OCI-LY1 (cell line): Measurements from ENCODE around the gene ZFP92.
"Not testable (repeated sequence)": the region's sequence is repeated elsewhere in the genome, so short reads cannot be mapped to it uniquely, and the experiment has no call there.

ENCODE experiments used
- H2AFZ ChIP-seq: fragments of 200-600 bp; sonication (generic), shearing (Covaris generic); 2 replicates; pipeline ENCODE4 v1.6.0; 2014; ENCODE audit warnings: antibody characterized with exemption, mild to moderate bottlenecking, low read length
- H3F3A ChIP-seq: fragments of 200-600 bp; sonication (generic), shearing (Covaris generic); 2 replicates; pipeline ENCODE4 v1.6.0; 2014; ENCODE audit warnings: mild to moderate bottlenecking, antibody characterized with exemption, low read length, moderate library complexity; ENCODE audit not compliant: insufficient read depth
- H3K27ac ChIP-seq: fragments of 200-600 bp; sonication (generic); 2 replicates; pipeline ENCODE4 v1.5.1; 2014; ENCODE audit warnings: low read length, mixed run types, mild to moderate bottlenecking, low read depth; ENCODE audit not compliant: poor library complexity, severe bottlenecking
- H3K27me3 ChIP-seq: fragments of 200-600 bp; sonication (generic); 2 replicates; pipeline ENCODE4 v1.6.0; 2014; ENCODE audit warnings: antibody characterized with exemption, mild to moderate bottlenecking, low read length, moderate library complexity; ENCODE audit not compliant: insufficient read depth
- H3K36me3 ChIP-seq: fragments of 200-600 bp; sonication (generic); 2 replicates; pipeline ENCODE4 v1.6.1; 2014; ENCODE audit warnings: mild to moderate bottlenecking, antibody characterized with exemption, low read length, moderate library complexity, mixed read lengths; ENCODE audit not compliant: insufficient read depth
- H3K4me1 ChIP-seq: fragments of 200-600 bp; sonication (generic); 2 replicates; pipeline ENCODE4 v1.5.1; 2014; ENCODE audit warnings: mild to moderate bottlenecking, low read length, moderate library complexity; ENCODE audit not compliant: insufficient read depth, severe bottlenecking
- H3K4me2 ChIP-seq: fragments of 200-600 bp; sonication (generic), shearing (Covaris generic); 2 replicates; pipeline ENCODE4 v1.6.1; 2014; ENCODE audit warnings: low read length
- H3K4me3 ChIP-seq: fragments of 200-600 bp; sonication (generic); 2 replicates; pipeline ENCODE4 v1.5.1; 2014; ENCODE audit warnings: low read length, low read depth, mild to moderate bottlenecking, mixed read lengths; ENCODE audit not compliant: poor library complexity, severe bottlenecking
- H3K79me2 ChIP-seq: fragments of 200-600 bp; shearing (Covaris generic); 2 replicates; pipeline ENCODE4 v1.6.1; 2016; ENCODE audit warnings: mixed run types, low read length, mixed read lengths; ENCODE audit not compliant: insufficient read depth
- H3K9ac ChIP-seq: fragments of 200-600 bp; sonication (generic), shearing (Covaris generic); 2 replicates; pipeline ENCODE4 v1.6.1; 2014; ENCODE audit warnings: mild to moderate bottlenecking, low read length, mixed read lengths
- H3K9me2 ChIP-seq: fragments of 200-600 bp; sonication (generic), shearing (Covaris generic); 2 replicates; pipeline ENCODE4 v1.6.1; 2014; ENCODE audit warnings: low read depth, mild to moderate bottlenecking, low read length, mixed read lengths
- H3K9me3 ChIP-seq: fragments of 200-600 bp; shearing (Covaris generic); 2 replicates; pipeline ENCODE4 v1.6.1; 2014; ENCODE audit warnings: low read length, mixed read lengths
- H4K20me1 ChIP-seq: fragments of 200-600 bp; sonication (generic), shearing (Covaris generic); 2 replicates; pipeline ENCODE4 v1.6.0; 2016; ENCODE audit warnings: mild to moderate bottlenecking, low read length; ENCODE audit not compliant: insufficient read depth
- EZH2 ChIP-seq: fragments of 200-600 bp; sonication (generic), shearing (Covaris generic); IDR thresholded peaks from 2 replicates; pipeline ENCODE4 v1.8.0; 2017; ENCODE audit warnings: borderline replicate concordance, mixed run types, mild to moderate bottlenecking, antibody characterized with exemption, low read length, moderate library complexity, mixed read lengths
- TF ChIP-seq, protein P1 (sequence below): fragments of 200-600 bp; sonication (generic), shearing (Covaris generic); IDR thresholded peaks from 2 replicates; pipeline ENCODE4 v1.5.1; 2017; ENCODE audit warnings: mild to moderate bottlenecking, antibody characterized with exemption, low read length, moderate library complexity, mixed read lengths

Gene ZFP92

GRCh38 chrX:153381684-153382532 lies 29.4 kb upstream of the ZFP92 start:
- H3F3A ChIP-seq: no peaks in the 10 kb centered on the region
- H3K4me2 ChIP-seq: no peak overlapping the region
- no peak for TF ChIP-seq EZH2
- TF ChIP-seq, protein P1, sequence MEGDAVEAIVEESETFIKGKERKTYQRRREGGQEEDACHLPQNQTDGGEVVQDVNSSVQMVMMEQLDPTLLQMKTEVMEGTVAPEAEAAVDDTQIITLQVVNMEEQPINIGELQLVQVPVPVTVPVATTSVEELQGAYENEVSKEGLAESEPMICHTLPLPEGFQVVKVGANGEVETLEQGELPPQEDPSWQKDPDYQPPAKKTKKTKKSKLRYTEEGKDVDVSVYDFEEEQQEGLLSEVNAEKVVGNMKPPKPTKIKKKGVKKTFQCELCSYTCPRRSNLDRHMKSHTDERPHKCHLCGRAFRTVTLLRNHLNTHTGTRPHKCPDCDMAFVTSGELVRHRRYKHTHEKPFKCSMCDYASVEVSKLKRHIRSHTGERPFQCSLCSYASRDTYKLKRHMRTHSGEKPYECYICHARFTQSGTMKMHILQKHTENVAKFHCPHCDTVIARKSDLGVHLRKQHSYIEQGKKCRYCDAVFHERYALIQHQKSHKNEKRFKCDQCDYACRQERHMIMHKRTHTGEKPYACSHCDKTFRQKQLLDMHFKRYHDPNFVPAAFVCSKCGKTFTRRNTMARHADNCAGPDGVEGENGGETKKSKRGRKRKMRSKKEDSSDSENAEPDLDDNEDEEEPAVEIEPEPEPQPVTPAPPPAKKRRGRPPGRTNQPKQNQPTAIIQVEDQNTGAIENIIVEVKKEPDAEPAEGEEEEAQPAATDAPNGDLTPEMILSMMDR: peak; percentile 9; the same call in 1 of the 2 replicates
- no peaks in the 10 kb centered on the region for H4K20me1 ChIP-seq
- H3K4me3 ChIP-seq: no peak overlapping the region
- H3K79me2 ChIP-seq: no peaks in the 10 kb centered on the region
- H3K9me3 ChIP-seq: no peaks in the 10 kb centered on the region
- H3K27ac ChIP-seq: no peak overlapping the region
- no peaks in the 10 kb centered on the region for H3K36me3 ChIP-seq
- H3K4me1 ChIP-seq: no peaks in the 10 kb centered on the region
- H3K9me2 ChIP-seq: no peaks in the 10 kb centered on the region
- H2AFZ ChIP-seq: no peak overlapping the region
- no peaks in the 10 kb centered on the region for H3K27me3 ChIP-seq
- H3K9ac ChIP-seq: no peak overlapping the region

- Histone ChIP-seq H3K27me3 (no peaks in the 10 kb centered on the region), H3K9me2 (no peaks in the 10 kb centered on the region), H3K27ac (no peak overlapping the region), H3K4me2 (no peak overlapping the region), H3K9me3 (no peaks in the 10 kb centered on the region), H3K79me2 (no peaks in the 10 kb centered on the region), H3K36me3 (no peaks in the 10 kb centered on the region), H3K9ac (no peak overlapping the region), H2AFZ (no peak overlapping the region), H4K20me1 (no peaks in the 10 kb centered on the region), H3F3A (no peaks in the 10 kb centered on the region), H3K4me3 (no peak overlapping the region), H3K4me1 (no peaks in the 10 kb centered on the region)
- no peak for TF ChIP-seq EZH2
- TF ChIP-seq, protein P1: no peak
Measured at GRCh38 chrX:153382563-153383482, 28.4 kb upstream of the ZFP92 start.

- Histone ChIP-seq H3K4me2 (no peak overlapping the region), H3K27ac (no peak overlapping the region), H3K27me3 (no peaks in the 10 kb centered on the region), H4K20me1 (no peaks in the 10 kb centered on the region), H3K9me2 (no peaks in the 10 kb centered on the region), H2AFZ (no peak overlapping the region), H3K79me2 (no peaks in the 10 kb centered on the region), H3K9me3 (no peaks in the 10 kb centered on the region), H3F3A (no peaks in the 10 kb centered on the region), H3K36me3 (no peaks in the 10 kb centered on the region), H3K4me3 (no peak overlapping the region), H3K4me1 (no peaks in the 10 kb centered on the region), H3K9ac (no peak overlapping the region)
- no peak for TF ChIP-seq EZH2
- TF ChIP-seq, protein P1: no peak
Measured at GRCh38 chrX:153384390-153384789, 26.9 kb upstream of the ZFP92 start.

DNA sequence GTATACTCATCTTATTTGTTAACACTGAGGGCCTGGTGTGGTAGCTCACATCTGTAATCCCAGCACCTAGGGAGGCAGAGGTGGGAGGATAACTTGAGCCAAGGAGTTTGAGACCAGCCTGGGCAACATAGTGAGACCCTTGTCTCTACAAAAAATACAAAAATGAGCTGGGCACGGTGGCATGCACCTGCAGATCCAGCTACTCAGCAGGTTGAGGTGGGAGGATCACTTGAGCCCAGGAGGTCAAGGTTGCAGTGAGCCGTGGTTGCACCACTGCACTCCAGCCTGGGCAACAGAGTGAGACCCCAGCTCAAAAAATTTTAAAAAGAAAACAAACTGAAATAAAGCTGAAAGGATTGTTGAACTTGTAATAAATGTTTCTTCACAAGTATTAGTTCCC lies 26.3 kb upstream of the ZFP92 start:
- H3K27ac ChIP-seq, H3K4me1 ChIP-seq, H3F3A ChIP-seq, H2AFZ ChIP-seq, H3K9ac ChIP-seq, H3K36me3 ChIP-seq, H4K20me1 ChIP-seq, H3K9me2 ChIP-seq, H3K4me2 ChIP-seq, H3K9me3 ChIP-seq, H3K4me3 ChIP-seq, H3K79me2 ChIP-seq, H3K27me3 ChIP-seq: not testable (repeated sequence)
